GM10248 (cell line): ENCODE measurements around the gene ALPP.
"Not testable (repeated sequence)": the region's sequence is repeated elsewhere in the genome, so short reads cannot be mapped to it uniquely, and the experiment has no call there.

Source experiments
- CTCF ChIA-PET: fragments of 300-600 bp; sonication (Branson Sonifier 250); formaldehyde crosslinking; extraction: SDS; loops from one replicate; lab custom pipeline; 2021; ENCODE audit warnings: antibody characterized with exemption; lab: Yijun Ruan, JAX
- POLR2A ChIA-PET: fragments of 350-650 bp; sonication (Branson Sonifier 250); formaldehyde crosslinking; extraction: SDS; loops from one replicate; lab custom pipeline; 2020; ENCODE audit warnings: antibody characterized with exemption; lab: Yijun Ruan, JAX
- DNase-seq: peaks from one replicate; pipeline ENCODE4 v3.0.0; 2012; ENCODE audit errors: extremely low spot score
- CTCF ChIP-seq: IDR thresholded peaks from 2 replicates; pipeline ENCODE4 v1.5.1; 2012; ENCODE audit warnings: mild to moderate bottlenecking, low read depth; ENCODE audit errors: extremely low read depth, missing control alignments, control extremely low read depth

The ALPP gene

GRCh38 chr2:232396683-232397082 is 18.1 kb downstream of the ALPP start:
- no peak for TF ChIP-seq CTCF
- ChIA-PET POLR2A (no interaction called here), CTCF (interaction anchor here (1.0 to 1.6 kb wide), 3 partner anchors 23 to 513 kb away, joined by 3 read pairs; no protein-coding TSS in a partner anchor)
- DNase-seq, result no peak

- no peak for TF ChIP-seq CTCF
- DNase-seq, result no peak
- POLR2A ChIA-PET, result no interaction called here
- CTCF ChIA-PET, result no interaction called here
Measured at GRCh38 chr2:232398293-232399034, 19.9 kb downstream of the ALPP start.

GRCh38 chr2:232400256-232401015 is 21.9 kb downstream of the ALPP start:
- CTCF ChIA-PET, result interaction anchor here (0.8 to 1.6 kb wide), 3 partner anchors 9 to 494 kb away, joined by 5 read pairs; no protein-coding TSS in a partner anchor
- POLR2A ChIA-PET, result no interaction called here
- no peak for DNase-seq
- no peak for TF ChIP-seq CTCF

- ChIA-PET POLR2A (no interaction called here), CTCF (no interaction called here)
- no peak for TF ChIP-seq CTCF
- no peak for DNase-seq
Measured at GRCh38 chr2:232402518-232402917, 24.0 kb downstream of the ALPP start.

GRCh38 chr2:232405943-232406510 is 27.5 kb downstream of the ALPP start:
- TF ChIP-seq CTCF, result no peak
- no peak for DNase-seq
- ChIA-PET CTCF (no interaction called here), POLR2A (no interaction called here)

GRCh38 chr2:232406556-232407310 is 28.2 kb downstream of the ALPP start, which contains the start of gene ALPG:
Gene ALPG (plus strand): TSS chr2:232406844. CDS start chr2:232406895, 51 bp downstream.
- TF ChIP-seq CTCF, result no peak
- ChIA-PET POLR2A (no interaction called here), CTCF (no interaction called here)
- no peak for DNase-seq

- CTCF ChIA-PET, POLR2A ChIA-PET, DNase-seq: not testable (repeated sequence)
Measured at GRCh38 chr2:232407428-232408150, 29.0 kb downstream of the ALPP start.

- POLR2A ChIA-PET, CTCF ChIA-PET, DNase-seq: not testable (repeated sequence)
Measured at GRCh38 chr2:232408269-232408668, 29.7 kb downstream of the ALPP start.

- DNase-seq, CTCF ChIA-PET, POLR2A ChIA-PET: not testable (repeated sequence)
Measured at GRCh38 chr2:232409617-232410016, 31.1 kb downstream of the ALPP start.
